Epithelial cell of esophagus (primary cell): ENCODE data around the gene CTSE.

ENCODE experiments used
- DNase-seq: peaks from one replicate; pipeline ENCODE4 v3.0.0; 2010; ENCODE audit warnings: low read depth
- H3K4me3 ChIP-seq: 2 replicates; pipeline ENCODE4 v1.5.1; 2011; ENCODE audit warnings: mild to moderate bottlenecking, low read length, control low read depth
- CTCF ChIP-seq: IDR thresholded peaks from 2 replicates; pipeline ENCODE4 v1.5.1; 2011; ENCODE audit warnings: low read depth, mild to moderate bottlenecking, low read length, control low read depth, inconsistent platforms; ENCODE audit not compliant: insufficient read depth; ENCODE audit errors: missing control alignments

Gene CTSE

DNA sequence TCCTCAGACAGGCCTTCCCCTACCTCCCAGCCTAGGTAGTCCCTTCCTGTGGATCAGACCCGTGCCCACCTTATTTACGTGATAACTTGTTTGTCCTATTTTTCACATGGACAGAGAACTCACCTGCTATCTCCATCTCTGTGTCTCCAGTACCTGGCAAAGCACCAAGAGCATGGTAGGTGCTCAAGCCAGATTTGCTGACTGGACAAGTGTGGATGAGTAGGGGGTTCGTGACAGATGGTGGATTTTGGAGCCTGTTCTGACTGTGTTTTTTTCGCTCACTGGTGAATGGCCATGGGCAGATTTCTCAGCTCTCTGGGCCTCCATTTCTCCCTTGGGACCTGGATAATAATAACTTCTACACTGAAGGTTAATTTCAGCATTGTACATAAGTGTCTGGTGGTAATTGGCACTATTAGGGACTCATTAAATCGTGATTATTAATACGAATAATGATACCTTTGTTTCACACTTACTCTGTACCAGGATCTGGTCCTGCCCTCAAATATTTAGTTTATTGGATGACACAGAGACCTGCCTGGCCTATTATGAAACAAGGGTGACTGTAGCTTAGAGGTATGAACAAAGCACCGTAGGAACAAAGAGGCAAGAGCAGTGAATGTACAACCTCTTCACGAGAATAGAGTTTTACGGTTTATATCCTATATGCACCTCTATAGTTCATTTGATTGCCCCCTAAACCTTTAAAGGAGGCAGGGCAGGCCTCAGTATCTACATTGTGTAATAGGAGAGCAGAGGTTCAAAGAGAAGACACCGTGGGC lies 56.0 kb downstream of the CTSE start:
- peak; percentile 81 for DNase-seq
- TF ChIP-seq CTCF: no peak
- no peak overlapping the region for H3K4me3 ChIP-seq

DNA sequence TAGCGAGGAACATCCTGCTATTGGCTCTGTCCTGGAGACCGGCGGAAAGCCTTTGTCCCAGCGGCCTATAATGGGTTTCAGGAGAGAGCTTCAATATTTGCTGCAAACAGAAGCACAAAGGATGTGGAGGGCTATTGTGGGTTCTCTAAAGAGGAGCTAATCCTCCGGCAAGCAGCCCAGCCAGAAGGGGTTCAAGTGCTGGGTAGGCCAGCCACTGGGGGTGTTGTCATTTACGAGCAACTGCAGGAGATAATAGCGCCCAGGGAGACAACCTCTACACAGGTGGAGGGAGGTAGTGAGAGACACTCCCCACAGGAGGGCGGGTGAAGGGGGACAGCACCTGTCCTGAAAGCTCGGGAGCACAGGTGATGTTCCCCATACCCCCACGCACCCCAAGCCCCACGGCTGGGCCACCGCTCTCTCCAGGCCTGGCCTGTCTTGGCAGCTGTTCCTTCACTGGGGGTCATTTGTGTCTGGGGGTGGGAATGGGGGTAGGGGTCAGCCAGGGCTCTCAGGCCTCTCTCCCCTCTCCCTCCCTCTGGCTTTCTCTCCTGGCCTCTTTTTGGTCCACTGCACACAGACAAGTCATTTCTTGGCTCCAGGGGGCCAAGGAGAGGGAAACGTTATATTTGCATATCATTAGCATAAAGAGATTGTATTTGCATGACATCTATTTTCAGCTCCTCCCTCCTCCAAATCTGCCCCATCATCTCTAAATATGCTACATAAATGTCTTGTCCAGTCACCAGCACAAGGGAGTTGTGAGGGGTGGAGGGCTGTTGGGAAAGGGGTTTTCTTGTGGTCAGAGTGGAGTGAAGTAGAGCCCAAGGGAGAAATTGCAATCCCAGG lies 58.4 kb downstream of the CTSE start:
- no peak overlapping the region for H3K4me3 ChIP-seq
- no peak for TF ChIP-seq CTCF
- DNase-seq: no peak

DNA sequence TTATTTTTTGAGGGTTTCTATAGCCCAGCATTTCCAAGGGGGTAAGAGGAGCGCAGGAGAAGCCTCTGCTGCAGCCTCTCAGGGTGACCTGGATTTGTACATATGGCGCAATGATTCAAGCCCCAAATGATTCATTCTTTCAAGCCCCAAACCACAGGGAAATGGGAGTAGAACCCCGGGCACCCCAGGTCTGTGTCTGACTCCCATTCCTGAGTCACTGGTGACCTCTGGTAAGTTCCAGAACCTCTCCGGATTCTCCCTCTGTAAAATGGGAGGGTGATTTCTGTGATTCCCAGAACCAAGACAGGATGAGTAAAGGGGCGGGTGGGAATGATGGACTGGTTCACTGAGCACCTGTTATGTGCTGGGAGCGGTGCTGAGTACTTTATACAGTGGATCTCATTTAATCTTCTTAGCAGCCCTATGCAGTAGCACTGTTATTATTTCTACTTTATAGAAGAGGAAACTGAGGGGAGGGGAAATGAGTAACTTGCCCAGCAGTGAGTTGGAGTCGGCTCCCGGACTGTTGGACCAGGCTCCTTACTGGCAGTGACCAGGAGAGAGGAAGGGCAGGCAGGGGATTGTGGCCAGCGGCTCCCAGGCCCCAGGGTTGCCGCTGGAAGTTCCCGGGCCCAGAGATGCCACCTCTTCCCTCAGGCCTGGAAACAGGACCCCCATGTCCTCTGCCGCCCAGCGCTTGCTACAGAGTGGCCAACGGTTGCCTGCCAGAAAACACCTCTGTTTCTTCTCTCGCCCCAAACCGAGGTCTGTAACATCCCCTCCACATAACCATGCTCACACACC lies 60.1 kb downstream of the CTSE start:
- H3K4me3 ChIP-seq: no peak overlapping the region
- DNase-seq: peak; percentile 82
- TF ChIP-seq CTCF: no peak

DNA sequence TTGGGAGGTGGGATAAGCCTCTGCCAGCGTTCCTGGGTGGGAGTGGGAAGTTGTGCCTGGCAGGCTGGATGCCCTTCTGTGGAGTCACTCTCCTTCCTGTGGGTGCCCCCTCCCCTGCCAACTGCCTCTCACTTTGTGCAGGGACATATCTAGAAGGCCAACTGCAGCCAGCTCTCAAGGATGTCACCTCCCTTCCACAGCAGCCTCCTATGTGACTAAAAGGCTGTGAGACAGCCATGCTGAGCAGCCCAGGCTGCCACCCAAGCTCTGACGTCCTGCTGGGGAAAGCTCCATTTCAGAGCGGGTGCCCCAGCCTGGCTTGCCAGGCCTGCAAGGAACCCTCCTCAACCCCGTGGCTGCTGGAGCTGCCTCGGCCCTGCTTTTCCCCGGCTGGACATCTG lies 60.9 kb downstream of the CTSE start:
- DNase-seq: no peak
- no peak overlapping the region for H3K4me3 ChIP-seq
- TF ChIP-seq CTCF: no peak

DNA sequence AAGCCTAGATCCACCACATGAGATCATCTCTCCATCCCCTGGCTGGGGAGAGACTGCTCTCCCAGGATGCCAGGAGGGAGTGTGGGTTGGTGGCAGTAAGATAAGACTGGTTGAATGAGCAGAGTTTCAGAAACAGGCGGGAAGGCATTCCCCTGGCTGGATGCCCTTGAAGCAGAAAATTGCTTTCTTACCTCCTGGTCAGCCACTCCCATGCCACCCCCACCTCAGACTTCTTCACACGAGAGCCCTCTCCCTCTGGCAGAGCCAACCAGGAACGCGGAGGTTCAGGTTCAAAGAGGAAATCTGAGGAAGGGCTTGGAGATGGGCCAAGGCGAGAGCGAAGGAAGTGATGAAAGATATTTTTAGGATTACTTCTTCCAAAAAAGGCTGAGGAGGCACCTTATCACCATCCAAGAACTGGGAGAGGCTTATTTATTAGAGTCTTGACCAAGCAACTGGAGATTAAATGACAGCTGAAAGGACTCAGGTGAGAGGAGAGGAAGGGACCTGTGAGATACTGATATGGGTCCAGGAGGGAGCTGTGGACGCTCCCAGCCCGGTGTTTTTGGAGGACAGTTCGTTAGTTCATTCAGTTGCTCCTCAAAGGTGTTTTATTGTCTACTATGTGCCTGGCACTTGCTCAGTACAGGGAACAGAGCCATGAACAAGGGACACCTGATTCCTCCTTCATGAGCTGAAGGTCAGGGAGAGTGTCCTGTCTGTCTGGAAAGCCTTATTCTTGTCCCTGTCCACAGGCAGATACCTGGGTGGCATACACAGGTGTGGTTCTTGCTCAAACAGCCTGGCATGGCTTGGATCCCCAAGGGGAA lies 61.5 kb downstream of the CTSE start:
- H3K4me3 ChIP-seq: no peak overlapping the region
- TF ChIP-seq CTCF: no peak
- DNase-seq: no peak

- no peak for DNase-seq
- no peak for TF ChIP-seq CTCF
- no peak overlapping the region for H3K4me3 ChIP-seq
Observed at GRCh38 chr1:205961405-205961804, 62.3 kb downstream of the CTSE start.
